DMS114 treated with DMSO at 0.1 percent for 48 hours (cell line): ENCODE measurements around the gene ZDHHC8.

Experiments
- DNase-seq: peaks from one replicate; lab custom pipeline; 2025; ENCODE audit not compliant: unreplicated experiment; lab: John Stamatoyannopoulos, UW

The ZDHHC8 gene

DNA sequence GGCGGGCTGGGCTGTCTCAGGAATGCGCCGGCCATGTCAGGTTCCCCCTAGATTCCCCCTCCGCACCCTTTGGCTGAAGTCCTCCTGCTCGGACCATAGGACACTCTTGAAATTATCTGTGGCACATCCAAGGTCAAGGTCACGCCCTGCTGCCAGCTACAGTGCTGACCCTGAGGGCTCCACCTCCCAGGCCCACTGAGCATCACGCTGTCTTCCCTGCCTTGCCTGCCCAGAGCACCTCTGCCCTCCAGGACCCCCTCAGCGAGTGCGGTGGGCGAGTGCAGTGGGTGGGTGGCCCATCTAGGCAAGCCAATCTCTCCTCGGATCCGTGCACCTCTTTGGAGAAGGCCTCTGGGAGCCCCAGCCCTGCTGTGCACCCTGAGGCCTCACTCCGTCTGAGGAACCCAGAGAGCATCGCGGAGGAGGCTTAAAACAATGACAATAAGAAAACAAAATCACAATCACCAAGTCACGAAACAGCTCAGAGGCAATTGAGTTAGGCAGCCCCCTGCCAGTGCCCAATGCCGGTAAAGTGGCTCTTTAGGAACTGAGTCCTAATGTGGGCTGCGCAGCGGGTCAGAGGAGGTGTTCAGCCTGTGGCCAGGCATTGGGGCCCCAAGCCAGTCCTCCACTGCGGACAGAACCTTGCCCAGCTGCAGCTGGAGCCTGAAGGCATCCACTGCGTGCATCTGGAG, 45.8 kb downstream of the ZDHHC8 start:
- DNase-seq, result no peak

DNA sequence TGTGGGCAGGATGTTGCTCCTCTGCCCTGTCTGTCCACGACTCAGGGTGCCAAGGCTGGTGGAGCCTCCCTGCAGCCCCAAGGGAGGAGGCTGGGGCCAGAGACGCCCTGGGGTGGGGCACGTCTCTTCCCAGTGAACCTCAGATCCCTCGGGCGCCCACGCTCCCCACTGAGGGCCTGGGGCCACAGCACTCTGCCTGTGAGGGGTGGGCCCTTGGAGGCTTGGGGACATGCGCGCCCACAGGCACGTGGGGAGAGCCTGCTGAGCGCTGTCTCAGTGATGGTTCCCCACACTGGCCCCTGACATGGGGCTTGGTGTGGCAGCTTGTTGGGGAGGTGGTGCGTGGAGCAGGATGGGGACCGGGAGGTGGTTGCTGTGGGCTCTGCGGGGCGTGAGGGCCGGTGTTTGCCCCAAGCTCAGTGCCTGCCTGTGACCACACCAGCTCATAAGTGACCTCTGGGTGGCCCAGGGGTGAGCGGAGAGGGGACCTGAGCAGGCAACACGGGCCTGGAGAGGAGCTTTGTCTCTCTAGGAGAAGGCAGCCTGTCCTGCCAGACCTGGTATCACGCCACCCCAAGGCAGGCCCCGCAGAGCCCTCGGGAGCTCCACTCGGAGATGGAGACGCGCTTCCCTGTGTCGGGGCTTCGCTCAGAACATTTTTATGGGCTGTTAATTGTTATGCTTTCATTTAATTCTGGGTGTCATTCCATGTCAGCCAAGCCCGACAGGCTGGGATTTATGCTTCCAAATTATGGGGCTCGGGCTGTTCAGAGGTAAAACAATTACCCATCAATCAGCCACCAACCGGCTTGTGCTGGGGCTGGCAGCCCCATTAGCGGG, 46.7 kb downstream of the ZDHHC8 start:
- DNase-seq, result no peak

GRCh38 chr22:20178915-20179227, 47.3 kb downstream of the ZDHHC8 start:
- DNase-seq, result no peak

GRCh38 chr22:20179455-20180244, 48.0 kb downstream of the ZDHHC8 start:
- no peak for DNase-seq

DNA sequence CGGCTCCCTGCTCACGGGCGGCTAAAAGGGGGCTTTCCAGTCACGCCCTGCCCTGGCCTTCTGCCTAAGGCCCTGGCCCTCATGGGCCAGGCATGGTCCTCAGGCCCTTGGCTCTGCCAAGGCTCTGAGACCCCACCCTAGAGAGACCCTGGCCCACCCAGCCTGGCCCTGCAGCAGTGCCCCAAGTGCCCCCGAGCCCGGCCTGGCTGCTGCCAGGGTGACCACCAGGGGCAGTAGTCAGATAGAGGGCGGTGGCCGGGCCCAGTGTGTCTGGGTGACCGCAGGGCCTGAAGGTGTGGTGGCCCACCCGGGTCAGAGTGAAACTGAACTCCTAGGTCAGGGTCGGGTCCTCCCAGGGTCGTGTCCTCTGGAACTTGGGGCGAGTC, 48.6 kb downstream of the ZDHHC8 start:
- DNase-seq, result no peak

DNA sequence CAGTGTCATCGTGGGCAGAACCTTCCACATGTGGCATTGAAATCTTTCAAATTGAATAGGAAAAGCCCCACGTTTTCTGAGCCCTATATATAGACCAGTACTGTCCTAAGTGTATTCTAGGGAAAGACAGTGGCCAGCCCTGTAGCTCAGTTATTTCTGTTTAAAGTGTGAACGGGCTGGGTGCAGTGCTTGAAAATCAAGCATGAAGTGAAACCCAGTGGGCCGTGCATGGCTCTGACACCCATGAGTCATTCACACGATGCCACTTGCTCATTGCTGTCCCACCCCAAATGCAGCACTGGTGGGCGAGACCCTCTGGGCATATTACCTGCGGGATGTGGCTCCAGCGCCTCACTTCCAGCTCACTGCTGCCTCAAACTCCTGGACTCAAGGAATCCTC, 49.0 kb downstream of the ZDHHC8 start:
- no peak for DNase-seq

DNA sequence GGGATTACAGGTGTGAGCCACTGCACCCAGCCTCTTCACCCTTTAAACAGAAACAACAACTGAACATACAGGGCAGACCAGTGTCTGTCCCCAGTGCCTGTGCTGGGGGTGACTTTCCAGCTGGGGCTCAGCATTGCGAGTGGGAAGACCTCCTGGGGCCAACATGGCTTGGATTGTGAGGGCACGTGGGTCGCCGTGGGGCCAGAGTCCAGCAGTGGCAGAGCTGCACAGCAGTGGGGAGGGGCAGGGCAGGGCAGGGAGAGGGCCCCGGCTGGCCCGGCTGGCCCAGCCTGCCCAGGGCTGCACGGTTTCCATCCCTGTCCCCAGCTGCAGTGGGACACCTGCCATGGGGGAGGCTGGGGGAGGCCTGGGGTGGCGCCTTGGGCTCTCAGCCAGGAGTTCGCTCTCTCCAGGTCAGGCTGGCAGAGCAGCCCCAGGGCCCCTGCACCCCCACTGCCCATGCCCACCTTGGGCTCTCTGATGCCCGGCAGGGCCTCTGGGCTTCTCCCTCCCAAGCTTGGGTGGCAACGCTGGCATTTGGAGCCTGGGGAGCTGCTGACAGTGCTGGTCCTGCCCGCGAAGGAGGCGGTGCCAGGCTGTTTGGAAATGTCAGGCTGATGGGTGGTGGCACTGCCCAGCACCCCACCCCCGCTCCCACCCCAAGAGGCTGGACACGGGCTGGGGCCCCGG, 49.7 kb downstream of the ZDHHC8 start:
- DNase-seq, result no peak

GRCh38 chr22:20181884-20182236, 50.3 kb downstream of the ZDHHC8 start:
- no peak for DNase-seq

DNA sequence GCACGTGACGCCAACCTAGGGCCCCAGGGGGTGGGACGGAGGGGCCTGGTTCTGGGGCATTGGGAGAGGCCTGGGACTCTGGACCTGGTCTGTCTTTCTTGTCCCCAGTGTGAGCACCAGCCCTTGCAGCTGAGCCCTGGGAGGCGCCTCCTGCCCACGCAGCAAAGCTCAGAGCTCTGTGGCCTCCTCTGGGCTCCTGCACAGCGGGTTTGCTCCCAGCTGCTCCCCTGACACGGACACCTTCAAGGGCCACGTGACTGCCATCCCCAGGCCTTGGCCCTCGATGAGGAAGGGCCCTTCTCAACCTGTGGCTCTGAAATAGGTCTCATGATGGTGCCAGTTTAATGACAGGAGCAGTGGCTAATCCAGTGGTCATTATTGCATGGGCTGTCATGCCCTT, 50.8 kb downstream of the ZDHHC8 start:
- DNase-seq, result no peak

DNA sequence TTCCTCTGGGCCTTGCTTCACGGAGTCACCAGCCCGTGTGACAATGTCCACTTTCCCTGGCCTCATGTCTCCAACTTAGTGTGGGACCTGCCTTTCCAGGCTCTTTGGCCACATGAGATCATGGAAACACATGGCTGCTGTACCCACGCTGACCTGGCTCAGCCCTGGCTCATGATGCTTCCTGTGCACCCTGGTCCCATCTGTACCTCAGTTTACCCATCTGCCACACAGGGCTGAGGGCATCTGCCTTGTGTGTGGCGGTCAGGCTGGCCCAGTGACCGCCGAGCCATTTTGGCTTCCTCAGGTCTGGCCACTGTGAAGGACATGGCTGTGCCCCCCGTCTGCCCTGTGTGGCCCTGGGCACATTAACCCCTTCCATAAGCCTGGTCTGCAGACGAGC, 51.5 kb downstream of the ZDHHC8 start:
- DNase-seq, result no peak

GRCh38 chr22:20183823-20184222, 52.2 kb downstream of the ZDHHC8 start:
- DNase-seq, result no peak

DNA sequence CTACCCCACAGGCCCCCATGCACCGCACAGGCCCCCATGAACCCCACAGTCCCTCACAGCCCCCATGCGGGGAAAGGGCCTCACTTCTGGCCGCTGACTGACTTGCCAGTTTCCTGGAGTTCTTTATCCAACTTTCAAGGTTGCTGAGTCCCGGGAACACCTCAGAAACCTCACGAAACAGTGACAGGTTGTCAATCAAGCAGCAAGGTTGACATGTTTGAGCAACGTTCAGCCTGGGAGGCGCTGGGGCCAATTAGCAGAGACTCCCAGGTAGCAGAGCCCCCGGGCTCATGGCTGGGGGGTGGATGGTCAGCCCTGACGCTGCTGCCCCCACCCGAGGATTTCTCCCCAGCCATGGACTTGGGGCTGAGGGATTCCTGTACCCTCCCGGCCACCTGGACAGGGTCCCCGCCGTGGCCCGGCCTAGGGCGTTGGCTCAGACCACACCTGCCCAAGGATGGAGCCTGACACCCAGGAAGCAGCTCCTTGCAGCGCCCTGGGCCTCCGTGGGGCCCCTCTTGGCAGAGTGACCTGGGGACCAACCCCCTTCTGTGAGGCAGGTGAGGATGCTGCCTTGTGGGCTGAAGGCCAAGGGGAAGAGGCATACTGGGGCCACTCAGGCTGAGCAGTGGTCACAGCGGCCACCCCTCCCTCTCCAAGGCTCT, 53.0 kb downstream of the ZDHHC8 start:
- no peak for DNase-seq

GRCh38 chr22:20185750-20186149, 54.1 kb downstream of the ZDHHC8 start:
- DNase-seq, result no peak

- no peak for DNase-seq
Observed at GRCh38 chr22:20186183-20186870, 54.7 kb downstream of the ZDHHC8 start.

- DNase-seq, result no peak
Observed at GRCh38 chr22:20186871-20187546, 55.4 kb downstream of the ZDHHC8 start.

GRCh38 chr22:20187777-20188566, 56.4 kb downstream of the ZDHHC8 start:
- DNase-seq, result no peak

DNA sequence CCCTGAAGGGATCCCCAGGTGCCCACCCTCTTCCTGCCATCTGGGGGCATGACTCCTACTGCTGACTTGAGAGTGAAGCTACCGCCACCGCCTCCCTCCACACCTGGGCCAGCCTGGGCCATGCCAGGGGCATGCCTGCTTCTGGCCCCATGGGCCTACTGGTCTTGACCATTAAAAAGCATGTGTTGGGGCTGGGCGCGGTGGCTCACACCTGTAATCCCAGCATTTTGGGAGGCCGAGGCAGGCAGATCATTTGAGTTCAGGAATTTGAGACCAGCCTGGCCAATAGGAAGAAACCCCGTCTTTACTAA, 56.9 kb downstream of the ZDHHC8 start:
- DNase-seq, result no peak

GRCh38 chr22:20191000-20191515, 59.5 kb downstream of the ZDHHC8 start:
- DNase-seq, result no peak

DNA sequence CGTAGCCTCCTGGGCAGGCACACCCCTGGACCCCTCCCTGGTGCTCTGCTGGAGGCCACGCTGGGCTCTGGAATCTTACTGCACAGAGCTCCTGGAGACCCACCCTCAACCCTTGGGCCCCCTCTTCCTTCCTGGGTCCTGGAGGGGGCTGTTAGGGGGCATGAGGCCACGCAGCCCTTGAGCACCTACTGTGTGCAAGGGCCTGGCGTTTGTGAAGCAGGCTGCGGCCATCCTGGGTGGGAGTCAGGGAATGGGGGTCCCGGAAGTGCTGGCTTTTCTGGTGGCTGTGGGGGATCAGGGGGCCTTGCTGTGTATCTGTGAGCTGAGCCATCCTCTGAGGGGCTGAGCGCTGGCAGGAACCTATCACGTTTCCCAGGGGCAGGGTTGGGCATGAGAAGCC, 60.2 kb downstream of the ZDHHC8 start:
- no peak for DNase-seq
